Endothelial cell of hepatic sinusoid (primary cell): ENCODE measurements around the gene ZDHHC13.

ENCODE experiments used
- in situ Hi-C: cut with HindIII; loops from 2 replicates; pipeline ENCODE4 v1.10.0; 2017; ENCODE audit warnings: low sequenced_read_pairs

The ZDHHC13 gene

DNA sequence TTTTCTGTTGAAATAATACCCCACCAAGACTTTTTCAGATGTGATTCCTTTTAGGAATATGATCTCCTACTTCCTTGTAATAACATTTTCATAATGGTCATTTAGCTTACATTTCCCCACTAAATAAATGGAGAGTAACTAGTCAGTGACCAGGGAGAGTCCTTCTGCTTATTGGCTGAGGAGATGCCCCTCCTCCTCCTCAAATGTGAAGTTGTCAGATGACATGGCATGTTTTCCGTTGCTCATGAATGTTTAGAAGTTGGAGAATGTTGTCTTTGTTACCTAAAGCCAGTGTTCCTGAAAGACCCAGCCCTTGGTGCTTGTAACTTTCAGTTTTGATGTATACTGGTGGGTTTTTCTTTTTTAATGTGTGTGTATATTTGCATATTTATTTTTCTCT lies 46.6 kb downstream of the ZDHHC13 start:
- in situ Hi-C loops: no loop called here

DNA sequence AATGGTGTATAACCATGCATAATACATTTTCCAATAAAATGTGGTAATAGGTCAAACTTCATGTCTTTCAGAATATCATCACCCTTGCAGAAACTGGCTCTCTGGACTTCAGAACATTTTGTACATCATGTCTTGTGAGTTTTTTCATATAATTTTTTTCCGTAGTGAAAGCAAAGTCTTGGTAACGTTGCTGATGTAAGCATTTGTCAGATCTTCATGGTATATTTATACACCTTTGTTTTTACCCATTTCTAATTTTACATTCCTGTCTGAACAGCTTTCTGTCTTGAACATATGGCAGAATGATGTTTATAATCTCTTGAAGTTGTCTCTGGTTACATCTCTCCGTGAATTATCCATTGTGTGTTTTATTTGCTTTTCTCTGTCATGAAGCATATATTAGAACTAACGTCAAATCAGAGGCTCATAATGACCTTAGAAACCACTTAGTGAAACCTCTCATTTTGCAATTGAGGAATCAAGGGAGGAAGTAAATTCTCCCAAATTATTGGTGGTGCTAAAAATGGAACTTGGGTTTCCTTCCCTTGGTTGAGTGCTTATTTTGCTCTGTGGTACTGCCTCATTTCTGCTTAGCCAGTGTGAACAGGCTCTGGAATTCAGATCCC lies 47.4 kb downstream of the ZDHHC13 start:
- in situ Hi-C loops: no loop called here

DNA sequence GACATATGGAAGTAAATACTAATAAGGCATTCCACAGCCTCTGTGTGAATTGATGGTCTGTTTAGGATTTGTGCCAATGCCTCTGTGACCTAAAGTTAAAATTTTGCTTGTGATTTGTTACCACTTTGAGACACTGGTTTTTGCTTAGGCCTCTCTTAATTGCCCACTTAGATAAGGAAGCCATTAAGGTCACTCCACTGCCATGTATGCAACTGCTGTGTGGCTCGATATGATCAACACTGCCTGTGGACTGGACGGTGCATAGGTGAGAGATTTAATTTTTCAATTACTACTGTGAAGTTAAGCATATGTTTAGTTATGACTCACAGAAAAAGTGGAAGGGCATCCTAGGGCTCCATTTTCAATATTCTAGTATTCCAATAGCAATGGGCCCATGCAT lies 47.9 kb downstream of the ZDHHC13 start:
- in situ Hi-C loops: no loop called here

GRCh38 chr11:19168090-19168489 lies 51.1 kb downstream of the ZDHHC13 start:
- in situ Hi-C loops: no loop called here

DNA sequence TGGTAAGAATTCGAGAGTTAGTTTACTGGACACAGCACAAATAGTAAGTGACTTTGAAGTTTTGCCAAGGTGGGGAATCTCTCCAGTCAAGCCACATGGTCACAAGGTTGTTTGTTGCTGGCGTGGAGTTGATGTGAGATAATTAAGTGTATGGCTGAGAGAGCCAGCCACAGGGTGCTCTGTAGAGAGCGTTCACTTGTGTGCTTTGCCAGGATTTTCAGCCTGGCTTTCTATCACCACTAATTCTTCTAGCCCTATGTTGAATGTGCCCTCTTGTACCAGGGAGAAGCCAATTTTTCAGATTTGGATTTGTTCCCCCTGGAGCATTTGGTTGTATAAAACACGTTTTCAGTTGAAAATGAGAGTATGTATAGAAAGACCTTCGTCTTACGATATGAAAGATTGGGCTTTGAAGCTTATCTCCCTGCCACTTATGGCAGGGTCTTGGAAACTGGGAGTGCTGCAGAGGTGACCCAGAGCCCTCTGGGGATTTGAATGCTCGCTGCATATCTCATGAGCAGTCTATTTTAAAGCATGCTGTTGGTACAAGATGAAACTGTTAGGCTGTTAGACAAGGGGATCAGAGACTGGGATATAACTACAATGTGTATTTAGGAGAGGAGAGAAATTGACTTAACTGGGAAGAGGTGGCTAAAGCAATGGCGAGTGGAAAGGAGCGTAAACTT lies 56.2 kb downstream of the ZDHHC13 start:
- in situ Hi-C loops: no loop called here

DNA sequence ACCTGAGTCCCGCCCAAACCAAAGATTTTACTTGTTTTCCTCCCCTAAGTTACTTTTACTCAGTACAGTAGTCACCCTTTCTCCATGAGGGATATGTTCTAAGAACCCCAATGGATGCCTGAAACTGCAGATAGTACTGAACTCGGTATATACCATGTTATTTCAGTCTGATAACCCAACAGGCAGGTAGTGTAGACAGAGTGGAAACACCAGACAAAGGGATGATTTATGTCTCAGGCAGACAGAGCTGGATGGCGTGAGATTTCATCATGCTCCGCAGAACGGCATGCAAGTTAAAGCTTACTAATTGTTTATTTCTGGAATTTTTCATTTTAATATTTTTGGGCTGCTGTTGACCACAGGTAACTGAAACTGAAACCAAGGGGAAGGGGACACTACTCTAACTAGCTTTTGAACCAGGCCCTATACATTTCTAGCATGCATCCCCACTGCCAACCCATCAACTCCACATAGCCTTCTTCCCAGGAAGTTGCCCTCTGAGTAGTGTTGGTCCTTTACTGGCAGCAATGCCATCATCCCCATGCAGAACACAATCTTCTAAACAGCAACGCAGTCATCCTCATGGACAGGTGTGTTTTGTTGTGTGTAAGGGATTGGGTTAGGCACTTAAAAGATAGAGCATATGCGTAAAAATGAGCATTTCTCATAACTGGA lies 57.1 kb downstream of the ZDHHC13 start:
- in situ Hi-C loops: no loop called here

DNA sequence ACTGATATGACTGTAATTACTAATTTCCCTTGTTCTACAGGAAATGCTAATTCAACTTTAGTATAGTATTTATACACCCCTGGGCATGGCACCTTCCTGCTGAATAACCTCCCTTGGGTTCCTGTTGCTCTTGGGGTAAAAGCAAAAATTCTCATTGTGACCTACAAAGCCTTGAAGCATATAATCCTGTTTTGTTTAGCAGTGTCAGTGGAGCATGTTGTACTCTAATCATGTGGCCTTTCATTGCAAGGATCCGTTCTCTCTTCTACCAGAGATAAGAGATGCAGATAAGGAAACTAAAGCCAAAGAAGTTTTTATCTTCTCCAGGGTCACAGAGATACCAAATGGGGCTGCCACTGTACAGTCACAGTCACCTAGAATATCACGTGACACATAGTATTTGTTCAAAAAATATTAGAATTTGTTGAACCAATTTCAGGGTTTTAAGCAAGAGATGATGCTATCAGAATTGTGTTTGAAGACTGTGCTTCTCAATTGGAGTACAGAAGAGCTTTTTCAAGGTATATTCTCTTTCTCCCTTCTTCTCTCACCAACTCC lies 59.7 kb downstream of the ZDHHC13 start:
- in situ Hi-C loops: no loop called here

DNA sequence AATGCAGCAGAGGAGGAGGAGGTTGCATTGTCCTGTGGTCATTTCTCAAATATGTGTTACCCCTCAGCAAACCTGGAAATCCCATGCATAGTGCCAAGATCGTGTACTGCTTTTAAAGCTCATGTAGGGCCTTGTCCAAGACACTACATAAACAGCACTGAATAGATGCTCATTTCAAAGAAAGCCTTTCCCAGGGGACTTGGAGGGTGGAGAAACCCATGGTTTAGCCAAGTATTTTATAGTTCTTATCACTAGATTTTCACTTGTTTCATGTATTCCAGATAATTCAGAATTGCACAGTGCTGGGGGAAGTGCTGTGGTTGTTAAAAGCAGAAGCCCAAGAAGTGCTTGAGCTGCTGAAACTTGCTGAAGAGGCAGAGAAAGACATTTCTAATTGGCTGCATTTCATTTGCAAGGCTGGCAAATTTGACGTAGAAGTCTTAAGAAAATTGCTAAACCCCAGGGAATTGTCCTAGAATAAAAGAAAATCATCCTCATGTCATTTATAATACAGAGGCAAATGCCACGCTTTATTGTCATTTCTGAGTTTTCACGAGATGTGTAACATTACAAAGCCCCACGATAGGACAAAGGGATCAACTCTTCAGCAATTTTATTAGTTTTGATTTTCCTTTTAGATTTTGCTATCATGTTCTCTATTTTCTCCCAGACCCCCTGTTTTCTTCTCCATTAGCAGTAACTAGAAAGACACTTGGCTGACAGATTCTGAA lies 64.7 kb downstream of the ZDHHC13 start:
- in situ Hi-C loops: no loop called here

DNA sequence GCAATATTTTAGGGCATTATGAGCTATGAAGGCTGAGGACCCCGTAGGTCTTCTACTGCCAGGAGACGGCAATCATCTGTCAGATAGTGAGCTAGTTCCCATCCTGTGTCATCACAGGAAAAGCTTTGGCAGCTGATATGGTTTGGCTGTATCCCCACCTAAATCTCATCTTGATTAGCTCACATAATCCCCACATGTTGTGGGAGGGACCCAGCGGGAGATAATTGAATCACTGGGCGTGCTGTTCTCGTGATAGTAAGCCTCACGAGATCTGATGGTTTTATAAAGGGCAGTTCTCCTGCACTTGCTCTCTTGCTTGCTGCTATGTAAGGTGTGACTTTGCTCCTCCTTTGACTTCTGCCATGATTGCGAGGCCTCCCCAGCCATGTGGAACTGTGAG lies 66.7 kb downstream of the ZDHHC13 start:
- in situ Hi-C loops: no loop called here

- in situ Hi-C loops: no loop called here
Observed at GRCh38 chr11:19185036-19185435, 68.1 kb downstream of the ZDHHC13 start.

DNA sequence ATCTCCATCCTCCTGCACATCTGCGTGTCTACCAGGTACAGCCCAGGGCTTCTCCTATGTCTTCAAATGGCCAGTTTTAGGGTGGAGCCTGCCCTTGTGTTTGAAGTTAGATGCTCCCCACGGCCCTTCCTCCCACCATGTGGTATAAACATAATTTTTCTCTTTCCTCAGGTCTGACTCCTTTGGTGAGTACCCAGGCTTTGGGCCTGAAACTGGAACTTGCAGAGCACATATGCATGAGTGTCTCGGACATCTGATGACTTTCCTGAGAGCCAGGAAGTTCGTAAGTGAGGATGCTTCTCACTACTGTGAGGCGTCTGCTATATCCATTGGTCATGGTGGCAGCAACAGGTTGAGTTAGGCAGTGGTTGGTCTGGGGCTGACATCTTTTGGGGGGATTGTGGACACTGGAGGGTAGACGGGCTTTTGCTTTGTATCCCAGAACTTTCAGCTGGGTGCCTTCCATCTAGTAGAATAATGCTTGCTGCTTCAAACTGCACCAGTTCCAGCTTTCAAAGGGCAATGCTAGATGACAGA lies 68.6 kb downstream of the ZDHHC13 start:
- in situ Hi-C loops: no loop called here

GRCh38 chr11:19187114-19187832 lies 70.3 kb downstream of the ZDHHC13 start:
- in situ Hi-C loops: no loop called here

- in situ Hi-C loops: no loop called here
Observed at GRCh38 chr11:19187833-19188258, 70.9 kb downstream of the ZDHHC13 start.

DNA sequence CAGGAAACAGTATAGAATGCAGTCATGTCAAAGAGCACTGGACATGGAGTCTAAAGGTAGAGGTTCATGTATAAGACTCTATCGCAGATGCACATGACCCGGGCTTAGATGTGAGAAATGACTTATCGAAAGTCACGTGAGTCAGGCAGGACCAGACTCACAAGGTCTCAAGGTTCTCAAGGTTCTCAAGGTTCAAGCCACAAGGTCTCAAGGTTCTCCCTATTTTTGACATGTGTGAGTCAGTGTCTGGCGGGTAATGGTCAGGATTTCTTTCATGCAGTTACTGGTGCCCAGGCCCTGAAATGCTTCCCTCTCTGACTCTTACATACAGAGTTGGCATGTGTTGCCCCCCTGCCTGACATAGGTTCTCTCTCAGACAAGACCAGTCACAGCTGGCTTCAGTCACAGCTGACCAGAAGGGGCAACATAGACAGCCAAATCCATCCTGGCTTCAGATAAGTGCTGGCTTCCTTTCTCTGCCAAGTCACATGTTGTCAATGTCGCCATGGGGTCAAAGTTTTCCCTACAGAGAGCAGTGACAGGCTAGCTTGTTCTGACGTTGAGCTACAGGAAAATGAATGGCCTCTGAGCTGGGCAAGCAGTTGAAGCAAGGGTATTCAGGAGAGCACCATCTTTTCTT lies 74.7 kb downstream of the ZDHHC13 start:
- in situ Hi-C loops: no loop called here

DNA sequence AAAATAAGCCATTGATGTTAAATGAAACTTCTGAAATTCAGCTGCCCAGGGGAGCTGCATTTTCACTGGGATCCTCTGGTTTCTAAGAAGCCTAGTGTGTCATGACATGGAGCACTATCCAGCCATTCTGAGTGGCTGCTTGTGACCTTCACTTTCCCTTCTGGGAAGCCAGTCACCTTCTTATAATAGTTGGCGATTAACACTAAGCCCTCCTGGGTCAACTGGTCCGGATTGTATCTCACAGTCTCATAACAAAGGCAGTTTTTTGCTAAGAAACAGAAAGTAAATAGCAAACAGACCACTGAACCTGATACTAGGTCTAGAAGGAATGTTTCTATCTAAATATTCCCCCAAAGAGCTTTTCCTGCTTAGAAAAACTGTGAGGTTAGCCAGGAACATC lies 76.9 kb downstream of the ZDHHC13 start:
- in situ Hi-C loops: no loop called here

GRCh38 chr11:19194620-19195308 lies 77.8 kb downstream of the ZDHHC13 start:
- in situ Hi-C loops: no loop called here

DNA sequence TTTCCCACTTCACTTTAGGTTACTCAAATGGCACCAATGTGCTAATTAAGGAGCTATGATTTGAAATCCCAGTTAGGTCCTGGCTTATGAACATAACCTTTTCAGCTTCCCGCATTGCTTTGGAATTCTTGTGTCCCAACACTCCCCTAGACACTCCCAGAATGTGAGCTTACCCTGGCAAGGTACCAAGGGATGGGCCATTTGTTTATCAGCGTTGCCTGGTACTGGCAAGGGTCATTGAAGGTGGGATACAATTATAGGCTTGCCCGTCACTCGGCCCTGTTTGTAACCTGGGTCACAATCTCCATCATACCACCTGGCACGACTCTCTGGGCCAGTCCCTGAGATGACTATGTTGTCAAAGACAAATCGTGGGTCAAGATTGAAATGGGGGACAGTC lies 79.5 kb downstream of the ZDHHC13 start:
- in situ Hi-C loops: no loop called here

GRCh38 chr11:19199048-19199447 lies 82.1 kb downstream of the ZDHHC13 start:
- in situ Hi-C loops: no loop called here

GRCh38 chr11:19199771-19200170 lies 82.8 kb downstream of the ZDHHC13 start:
- in situ Hi-C loops: no loop called here
